Neural progenitor cell (in vitro differentiated cells): Measurements from ENCODE around the gene IQCK. TPM values are rescaled to one million over a fixed set of nuclear protein-coding genes. Genes with fewer than 3 reads are reported as not detected.

Source experiments
- DNase-seq: peaks from one replicate; pipeline ENCODE4 v3.0.0-alpha.2; 2016; ENCODE audit warnings: low spot score
- H2AFZ ChIP-seq: fragments of 200-600 bp; sonication (generic); replicated peaks from 2 replicates; pipeline ENCODE4 v1.6.1; 2016; ENCODE audit warnings: antibody characterized with exemption
- H3F3A ChIP-seq: fragments of 200-600 bp; sonication (generic); 2 replicates; pipeline ENCODE4 v1.6.1; 2016; ENCODE audit warnings: antibody characterized with exemption, low read depth
- H3K27ac ChIP-seq: fragments of 200-600 bp; sonication (generic); 2 replicates; pipeline ENCODE4 v1.5.1; 2016; ENCODE audit warnings: mild to moderate bottlenecking
- H3K27me3 ChIP-seq: fragments of 200-600 bp; sonication (generic); 2 replicates; pipeline ENCODE4 v1.6.1; 2016; ENCODE audit warnings: mild to moderate bottlenecking, moderate library complexity
- H3K36me3 ChIP-seq: fragments of 200-600 bp; sonication (generic); 2 replicates; pipeline ENCODE4 v1.5.1; 2016
- H3K4me1 ChIP-seq: fragments of 200-600 bp; sonication (generic); 2 replicates; pipeline ENCODE4 v1.6.1; 2016; ENCODE audit warnings: mixed run types
- H3K4me2 ChIP-seq: fragments of 200-600 bp; sonication (generic); 2 replicates; pipeline ENCODE4 v1.6.1; 2016
- H3K4me3 ChIP-seq: fragments of 200-600 bp; sonication (generic); 2 replicates; pipeline ENCODE4 v1.5.1; 2016
- H3K79me2 ChIP-seq: fragments of 200-600 bp; sonication (generic); 2 replicates; pipeline ENCODE4 v1.6.1; 2016; ENCODE audit warnings: low read depth
- H3K9ac ChIP-seq: fragments of 200-600 bp; sonication (generic); 2 replicates; pipeline ENCODE4 v1.6.1; 2016
- H3K9me3 ChIP-seq: fragments of 200-600 bp; sonication (generic); 2 replicates; pipeline ENCODE4 v1.5.1; 2016; ENCODE audit warnings: low read depth
- H4K20me1 ChIP-seq: fragments of 200-600 bp; sonication (generic); 2 replicates; pipeline ENCODE4 v1.6.1; 2016; ENCODE audit warnings: low read depth
- H3K27ac Mint-ChIP-seq: 3 replicates; pipeline ENCODE4 v1.8.0; 2021; ENCODE audit warnings: mixed read lengths
- H3K27me3 Mint-ChIP-seq: 2 replicates; pipeline ENCODE4 v1.8.0; 2022; ENCODE audit warnings: low read depth, mild to moderate bottlenecking, inconsistent platforms, moderate library complexity, mixed read lengths; ENCODE audit not compliant: insufficient read depth
- H3K36me3 Mint-ChIP-seq: 3 replicates; pipeline ENCODE4 v1.8.0; 2021; ENCODE audit warnings: mixed read lengths
- H3K4me1 Mint-ChIP-seq: 3 replicates; pipeline ENCODE4 v1.8.0; 2021; ENCODE audit warnings: mixed read lengths
- H3K4me3 Mint-ChIP-seq: 3 replicates; pipeline ENCODE4 v1.8.0; 2021; ENCODE audit warnings: mild to moderate bottlenecking, moderate library complexity, mixed read lengths
- H3K9me3 Mint-ChIP-seq: 3 replicates; pipeline ENCODE4 v1.8.0; 2020; ENCODE audit warnings: mixed read lengths
- EZH2 ChIP-seq: fragments of 200-600 bp; sonication (generic); IDR thresholded peaks from 2 replicates; pipeline ENCODE4 v1.6.1; 2017; ENCODE audit warnings: antibody characterized with exemption, mild to moderate bottlenecking, moderate library complexity
- EZH2phosphoT487 ChIP-seq: fragments of 200-600 bp; sonication (generic); IDR thresholded peaks from 2 replicates; pipeline ENCODE4 v1.6.1; 2017; ENCODE audit warnings: antibody characterized with exemption
- total RNA-seq: library from RNA; depleted of rRNA; stranded (reverse); fragments of >200 nt; gene quantifications from 2 replicates; pipeline ENCODE4 v1.2.3, GENCODE V29; 2015; ENCODE audit warnings: low replicate concordance
- TF ChIP-seq, protein P1 (sequence below): fragments of 200-600 bp; sonication (generic); IDR thresholded peaks from 2 replicates; pipeline ENCODE4 v1.5.1; 2017; ENCODE audit warnings: antibody characterized with exemption, mild to moderate bottlenecking

Gene IQCK
- total RNA-seq, result 22.1 and 25.3 TPM in 2 replicates

DNA sequence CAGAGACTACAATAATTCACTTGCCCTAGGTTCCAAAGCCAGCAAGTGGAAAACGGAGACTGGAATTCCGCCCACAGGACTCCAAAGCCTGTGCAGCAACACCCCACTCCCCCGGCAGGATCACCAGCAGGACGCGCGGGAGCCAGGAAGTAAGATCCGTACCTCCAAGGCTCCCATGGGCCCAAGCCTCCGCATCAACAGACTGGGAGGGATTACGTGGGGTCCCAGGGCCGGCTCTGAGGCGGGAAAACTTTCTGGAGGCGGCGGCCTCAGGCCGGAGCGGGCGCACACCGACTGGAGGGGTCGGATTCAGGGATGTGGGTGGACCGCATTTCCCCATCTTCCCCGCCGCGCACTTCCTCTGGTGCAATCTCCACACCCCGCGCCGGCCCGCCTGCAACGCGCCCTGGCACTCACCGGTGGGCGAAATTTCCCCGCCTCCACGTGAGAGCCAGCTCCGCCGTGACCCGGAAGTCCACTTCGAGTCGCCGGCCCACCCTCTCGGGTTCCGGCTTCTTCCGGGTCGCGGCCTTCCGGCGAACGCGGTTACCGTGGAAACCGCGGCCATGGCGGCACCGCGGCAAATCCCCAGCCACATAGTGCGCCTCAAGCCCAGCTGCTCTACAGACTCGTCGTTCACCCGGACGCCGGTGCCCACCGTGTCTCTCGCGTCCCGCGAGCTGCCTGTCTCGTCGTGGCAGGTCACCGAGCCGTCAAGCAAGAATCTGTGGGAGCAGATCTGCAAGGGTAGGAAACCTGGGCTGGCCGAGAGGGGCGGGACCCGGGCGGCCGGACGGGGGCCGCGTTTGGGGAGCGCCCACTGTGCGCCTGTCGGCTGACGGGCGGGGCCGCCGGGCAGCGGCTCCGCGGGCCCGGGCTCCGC lies at the start of gene IQCK, which contains the start of gene KNOP1:
Gene IQCK (plus strand): TSS at position 531 of the 883 bp plus-strand sequence. CDS start 36 bp downstream, at position 567.
Gene KNOP1 (minus strand): TSS at position 487 of the 883 bp plus-strand sequence. CDS start 3,192 bp downstream, outside the sequence.
- H3K4me2 ChIP-seq, result peak within 1 kb of the TSS; percentile 85
- peak within 1 kb of the TSS; percentile 99 for H3K4me3 Mint-ChIP-seq
- H3K27ac Mint-ChIP-seq, result peak within 1 kb of the TSS; percentile 96
- peak within 1 kb of the TSS; percentile 89 for H3K27ac ChIP-seq
- peaks cover 46% of the 10 kb centered on the region for H3F3A ChIP-seq
- H3K9me3 ChIP-seq, result no peaks in the 10 kb centered on the region
- peak within 1 kb of the TSS; percentile 87 for H3K9ac ChIP-seq
- peak within 1 kb of the TSS; percentile 100 for H2AFZ ChIP-seq
- DNase-seq, result peak; percentile 97
- TF ChIP-seq EZH2phosphoT487 (no peak), EZH2 (peak; percentile 43)
- no peaks in the 10 kb centered on the region for H3K27me3 Mint-ChIP-seq
- peaks cover 18% of the 10 kb centered on the region for H3K4me1 ChIP-seq
- no peaks in the 10 kb centered on the region for H3K27me3 ChIP-seq
- peak within 1 kb of the TSS; percentile 87 for H3K4me3 ChIP-seq
- H3K9me3 Mint-ChIP-seq, result no peaks in the 10 kb centered on the region
- H3K79me2 ChIP-seq, result peaks cover 81% of the 10 kb centered on the region
- H4K20me1 ChIP-seq, result peaks cover 42% of the 10 kb centered on the region
- peaks cover 52% of the 10 kb centered on the region for H3K4me1 Mint-ChIP-seq
- H3K36me3 ChIP-seq, result peaks cover 6% of the 10 kb centered on the region
- H3K36me3 Mint-ChIP-seq, result peaks cover 20% of the 10 kb centered on the region

- TF ChIP-seq EZH2phosphoT487 (no peak), EZH2 (no peak)
- TF ChIP-seq, protein P1, sequence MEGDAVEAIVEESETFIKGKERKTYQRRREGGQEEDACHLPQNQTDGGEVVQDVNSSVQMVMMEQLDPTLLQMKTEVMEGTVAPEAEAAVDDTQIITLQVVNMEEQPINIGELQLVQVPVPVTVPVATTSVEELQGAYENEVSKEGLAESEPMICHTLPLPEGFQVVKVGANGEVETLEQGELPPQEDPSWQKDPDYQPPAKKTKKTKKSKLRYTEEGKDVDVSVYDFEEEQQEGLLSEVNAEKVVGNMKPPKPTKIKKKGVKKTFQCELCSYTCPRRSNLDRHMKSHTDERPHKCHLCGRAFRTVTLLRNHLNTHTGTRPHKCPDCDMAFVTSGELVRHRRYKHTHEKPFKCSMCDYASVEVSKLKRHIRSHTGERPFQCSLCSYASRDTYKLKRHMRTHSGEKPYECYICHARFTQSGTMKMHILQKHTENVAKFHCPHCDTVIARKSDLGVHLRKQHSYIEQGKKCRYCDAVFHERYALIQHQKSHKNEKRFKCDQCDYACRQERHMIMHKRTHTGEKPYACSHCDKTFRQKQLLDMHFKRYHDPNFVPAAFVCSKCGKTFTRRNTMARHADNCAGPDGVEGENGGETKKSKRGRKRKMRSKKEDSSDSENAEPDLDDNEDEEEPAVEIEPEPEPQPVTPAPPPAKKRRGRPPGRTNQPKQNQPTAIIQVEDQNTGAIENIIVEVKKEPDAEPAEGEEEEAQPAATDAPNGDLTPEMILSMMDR, result no peak
- H3K27ac ChIP-seq, result no peak overlapping the region
- Mint-ChIP-seq H3K27me3 (no peaks in the 10 kb centered on the region), H3K27ac (no peak overlapping the region), H3K4me3 (no peak overlapping the region), H3K9me3 (no peaks in the 10 kb centered on the region), H3K4me1 (peaks cover 2% of the 10 kb centered on the region), H3K36me3 (peaks cover 19% of the 10 kb centered on the region)
- no peaks in the 10 kb centered on the region for H3K79me2 ChIP-seq
- H3K4me1 ChIP-seq, result no peaks in the 10 kb centered on the region
- no peak overlapping the region for H2AFZ ChIP-seq
- DNase-seq, result no peak
- no peaks in the 10 kb centered on the region for H3F3A ChIP-seq
- no peak overlapping the region for H3K9ac ChIP-seq
- H3K4me3 ChIP-seq, result no peak overlapping the region
- H4K20me1 ChIP-seq, result no peaks in the 10 kb centered on the region
- H3K9me3 ChIP-seq, result no peaks in the 10 kb centered on the region
- no peak overlapping the region for H3K4me2 ChIP-seq
- H3K36me3 ChIP-seq, result no peaks in the 10 kb centered on the region
- no peaks in the 10 kb centered on the region for H3K27me3 ChIP-seq
These were observed 45.7 kb upstream of the IQCK start for GRCh38 chr16:19672378-19672777.

GRCh38 chr16:19674485-19674884 lies 43.6 kb upstream of the IQCK start:
- no peaks in the 10 kb centered on the region for H3K27me3 ChIP-seq
- H3K4me1 Mint-ChIP-seq, result no peaks in the 10 kb centered on the region
- no peak for TF ChIP-seq EZH2
- TF ChIP-seq, protein P1, result no peak
- TF ChIP-seq EZH2phosphoT487, result no peak
- H3K27ac ChIP-seq, result no peak overlapping the region
- H3K9ac ChIP-seq, result no peak overlapping the region
- peaks cover 16% of the 10 kb centered on the region for H3K36me3 Mint-ChIP-seq
- H3K4me1 ChIP-seq, result no peaks in the 10 kb centered on the region
- H3K27ac Mint-ChIP-seq, result no peak overlapping the region
- DNase-seq, result no peak
- no peak overlapping the region for H3K4me3 ChIP-seq
- H3K9me3 ChIP-seq, result no peaks in the 10 kb centered on the region
- no peaks in the 10 kb centered on the region for H3K27me3 Mint-ChIP-seq
- H3K36me3 ChIP-seq, result no peaks in the 10 kb centered on the region
- no peak overlapping the region for H3K4me2 ChIP-seq
- no peaks in the 10 kb centered on the region for H3F3A ChIP-seq
- H3K4me3 Mint-ChIP-seq, result no peak overlapping the region
- no peaks in the 10 kb centered on the region for H3K79me2 ChIP-seq
- no peaks in the 10 kb centered on the region for H3K9me3 Mint-ChIP-seq
- no peak overlapping the region for H2AFZ ChIP-seq
- H4K20me1 ChIP-seq, result no peaks in the 10 kb centered on the region
